Activated gamma-delta T cell (primary cell): ENCODE data around the gene CAPS.
A peak's percentile ranks its signal among the peaks of the same experiment; 100 is the strongest.
"Not testable (repeated sequence)": the region's sequence is repeated elsewhere in the genome, so short reads cannot be mapped to it uniquely, and the experiment has no call there.

ENCODE experiments used
- DNase-seq: peaks from one replicate; lab custom pipeline; 2025; lab: John Stamatoyannopoulos, UW

CAPS gene

DNA sequence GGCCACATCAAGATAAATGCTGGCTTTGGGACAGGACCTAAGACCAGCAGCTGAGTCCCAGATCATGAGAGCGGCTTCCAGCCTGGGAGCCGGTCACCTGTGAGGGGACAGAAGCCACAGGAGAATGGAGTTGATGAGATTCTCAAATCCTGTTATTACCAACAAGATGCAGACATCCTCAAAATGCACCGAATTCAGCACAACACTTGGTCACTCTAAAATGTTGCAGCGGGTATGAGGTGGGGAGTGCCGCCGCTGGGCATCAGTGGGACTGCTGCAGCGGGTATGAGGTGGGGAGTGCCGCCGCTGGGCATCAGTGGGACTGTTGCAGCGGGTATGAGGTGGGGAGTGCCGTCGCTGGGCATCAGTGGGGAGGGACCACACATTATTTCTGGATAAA is 42.7 kb downstream of the CAPS start:
- no peak for DNase-seq

GRCh38 chr19:5957170-5957569 is 43.1 kb downstream of the CAPS start:
- DNase-seq, result no peak

DNA sequence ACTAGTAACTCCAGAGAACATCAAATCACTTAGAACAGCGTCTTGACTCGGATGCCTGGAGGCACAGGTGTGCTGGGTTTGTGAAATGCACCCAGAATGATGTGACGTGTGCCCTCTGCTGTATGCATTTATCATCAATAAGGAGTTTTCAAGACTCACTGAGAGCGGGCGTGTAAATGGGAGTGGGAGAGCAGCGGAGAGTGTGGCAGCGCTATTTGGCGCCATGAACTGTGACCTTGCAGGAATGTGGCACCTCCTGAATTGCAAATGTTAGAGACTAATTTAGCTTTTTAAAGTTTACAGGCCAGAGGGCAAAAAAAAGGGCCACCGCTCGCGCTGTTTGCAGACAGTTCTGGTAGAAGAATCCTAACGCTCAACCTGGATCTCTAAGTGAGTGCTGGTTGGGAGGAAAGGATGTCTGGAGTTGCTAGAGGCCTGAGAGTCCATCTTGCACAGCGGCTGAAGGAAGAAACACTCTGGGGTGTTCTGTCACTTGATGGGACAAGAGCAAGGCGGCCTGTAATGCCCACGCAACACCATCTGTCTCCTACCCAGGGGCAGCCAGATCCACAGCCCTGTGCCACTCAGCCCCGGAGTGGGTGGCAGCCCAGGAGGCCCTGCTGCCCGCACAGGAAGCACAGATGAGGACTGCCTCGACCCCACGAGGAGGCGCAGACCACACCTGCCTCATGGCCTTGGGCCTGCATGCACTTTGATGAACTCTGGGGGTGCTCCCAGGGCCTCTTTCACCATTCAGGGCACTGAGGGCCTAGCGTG is 44.2 kb downstream of the CAPS start:
- DNase-seq, result no peak

DNA sequence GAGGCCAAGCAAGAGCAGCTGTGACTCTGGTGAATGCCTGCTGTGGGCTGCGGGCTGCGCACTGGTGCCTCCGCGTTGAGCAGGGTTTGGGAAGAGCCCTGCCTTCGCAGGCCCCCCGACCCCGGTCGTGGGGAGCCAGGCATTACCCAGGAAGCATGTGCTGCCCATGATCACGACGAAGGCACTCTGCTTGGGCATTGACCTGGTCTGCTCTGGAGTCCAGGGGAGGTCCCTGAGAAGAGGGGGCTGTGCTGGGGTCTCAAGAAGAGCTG is 44.7 kb downstream of the CAPS start:
- no peak for DNase-seq

DNA sequence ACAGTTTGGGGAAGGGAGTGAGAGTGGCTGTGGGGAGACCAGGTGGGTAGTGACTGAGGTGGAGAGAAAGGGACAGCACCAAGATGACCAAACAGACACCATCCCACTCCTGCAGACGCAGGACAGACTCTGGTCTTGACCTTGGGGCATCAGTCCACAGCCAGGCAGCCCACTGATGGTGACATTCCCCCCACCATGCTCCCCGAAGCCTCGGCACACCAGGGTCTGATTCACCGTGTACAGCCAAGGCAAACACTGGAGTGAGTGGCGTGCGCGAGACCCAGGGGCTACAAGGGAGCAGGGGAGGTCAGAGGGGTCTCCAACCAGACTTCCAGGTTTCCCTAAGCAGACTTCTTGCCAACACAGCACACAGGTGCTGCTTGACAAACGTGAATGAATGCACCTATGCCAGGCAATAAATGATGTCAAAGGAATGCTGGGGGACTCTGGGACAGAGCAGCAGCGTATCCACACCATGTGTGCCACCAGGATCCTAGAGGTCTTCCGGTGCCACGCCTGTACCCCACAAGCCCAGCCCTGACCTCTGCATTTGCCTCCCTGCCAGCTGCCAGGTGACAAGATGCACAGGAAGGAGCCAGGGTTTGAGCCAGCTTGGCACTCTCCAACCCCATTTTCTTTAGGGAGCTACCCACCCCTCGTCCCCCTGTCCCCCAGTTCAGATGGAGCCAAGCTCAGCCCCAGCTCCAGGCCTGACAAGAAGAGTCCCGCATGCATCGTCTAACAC is 45.4 kb downstream of the CAPS start:
- DNase-seq, result no peak

GRCh38 chr19:5960005-5961001 is 46.2 kb downstream of the CAPS start:
- DNase-seq, result no peak

- DNase-seq, result not testable (repeated sequence)
Measured at GRCh38 chr19:5961641-5961968, 47.6 kb downstream of the CAPS start.

DNA sequence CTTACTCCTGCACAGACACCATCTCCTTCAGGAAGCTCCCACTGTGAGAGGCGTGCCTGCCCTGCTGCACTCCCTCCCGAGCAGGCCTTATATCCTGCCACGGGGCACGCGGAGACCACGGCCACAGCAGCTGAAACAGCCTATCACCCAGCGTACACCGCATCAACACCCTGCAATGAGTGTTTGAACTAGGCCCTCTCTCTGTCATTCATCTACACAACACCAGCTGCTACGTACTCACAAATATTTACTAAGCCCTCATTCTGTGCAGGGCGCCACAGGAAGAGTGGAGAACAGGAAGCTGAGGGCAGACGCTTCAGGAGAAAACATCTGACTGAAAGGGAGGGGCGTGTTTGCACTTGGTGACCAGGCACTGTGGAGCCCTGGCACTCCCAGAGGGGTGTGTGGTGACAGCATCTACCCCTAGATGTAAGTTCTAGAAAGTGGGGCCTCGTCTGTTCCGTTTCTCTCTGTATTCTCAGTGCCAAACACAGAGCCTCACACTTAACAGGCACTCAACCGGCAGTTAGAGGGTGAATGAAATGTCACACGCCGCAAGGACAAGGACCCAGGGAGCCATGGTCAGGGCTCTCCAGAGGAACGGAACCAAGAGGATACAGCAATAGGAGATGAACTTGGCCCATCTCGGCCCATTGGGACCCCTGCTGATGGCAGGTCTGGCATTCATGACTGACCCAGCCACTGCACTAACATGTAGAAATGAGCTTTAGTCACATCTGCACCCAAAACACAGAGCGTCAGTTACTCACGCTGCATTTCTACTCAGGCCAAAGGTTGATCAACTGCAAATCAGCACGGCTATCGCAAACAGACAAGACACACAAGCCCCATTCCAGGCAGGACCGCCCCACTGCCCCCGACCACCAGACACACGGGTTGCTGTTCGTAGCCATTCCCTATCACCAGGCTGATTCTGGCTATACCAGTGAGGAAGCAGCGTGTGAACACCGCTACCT is 48.2 kb downstream of the CAPS start:
- peak; percentile 41 for DNase-seq

DNA sequence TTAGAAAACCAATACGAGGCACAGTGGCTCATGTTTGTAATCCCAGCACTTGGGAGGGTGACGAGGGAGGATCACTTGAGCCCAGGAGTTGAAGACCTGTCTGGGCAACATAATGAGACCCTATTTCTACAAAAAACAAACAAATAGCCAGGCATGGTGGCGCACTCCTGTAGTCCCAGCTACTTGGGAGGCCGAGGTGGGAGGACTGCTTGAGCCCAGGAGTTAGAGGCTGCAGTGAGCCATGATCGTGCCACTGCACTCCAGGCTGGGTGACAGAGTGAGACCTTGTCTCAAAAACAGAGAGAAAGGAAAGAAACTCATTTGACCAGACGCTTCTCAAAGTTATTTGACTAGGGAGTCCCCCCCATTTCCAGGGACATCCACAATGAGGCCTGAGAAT is 49.2 kb downstream of the CAPS start:
- DNase-seq, result not testable (repeated sequence)

- DNase-seq, result no peak
Measured at GRCh38 chr19:5963855-5964254, 49.8 kb downstream of the CAPS start.

DNA sequence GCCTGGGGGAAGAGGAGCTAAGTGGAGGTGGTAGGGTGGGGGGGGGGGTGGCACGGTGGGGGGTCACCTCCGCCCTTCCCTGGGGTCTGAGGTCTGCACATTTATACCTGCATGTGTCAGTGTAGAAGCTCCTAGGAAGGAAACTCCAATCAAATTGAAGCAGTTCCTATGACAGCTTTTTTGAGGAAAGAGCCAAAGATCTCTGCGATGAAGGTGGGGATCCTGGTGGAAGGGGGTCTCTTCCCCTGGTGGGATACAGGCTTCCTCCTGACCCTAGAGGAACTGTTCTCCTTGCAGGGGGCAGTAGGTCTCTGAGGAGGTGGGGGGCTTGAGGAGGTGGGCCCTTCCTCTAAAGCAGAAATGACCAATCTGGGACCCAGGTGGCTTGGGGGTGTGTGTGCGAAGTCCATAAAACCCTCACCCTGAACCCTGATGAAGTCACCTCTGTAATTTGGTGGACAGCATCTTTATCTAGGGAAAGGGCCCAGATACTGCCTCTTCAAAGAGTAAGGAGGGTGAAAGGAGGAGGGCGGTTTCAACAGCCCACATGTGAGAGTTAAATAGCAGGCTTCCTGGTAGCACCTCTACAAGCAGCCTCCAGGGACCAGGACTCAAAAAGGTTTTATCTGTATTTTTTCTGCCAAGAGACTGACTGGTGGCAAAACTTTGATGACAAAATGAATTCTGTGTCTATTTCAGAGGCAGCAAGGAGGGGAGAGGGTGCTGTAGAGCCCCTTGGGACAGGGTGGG is 50.9 kb downstream of the CAPS start:
- no peak for DNase-seq
